Bronchial epithelial cell (primary cell): Measurements from ENCODE around the gene SRPK2. TPM values are rescaled to one million over a fixed set of nuclear protein-coding genes. Genes with fewer than 3 reads are reported as not detected.

Experiments
- DNase-seq: peaks from one replicate; pipeline ENCODE4 v3.0.0-alpha.2; 2010; ENCODE audit warnings: low read depth
- FAIRE-seq: peaks from 2 replicates; lab custom pipeline; 2011; peaks lifted over from hg19 to GRCh38; lab: Jason Lieb, UNC
- H3K27me3 ChIP-seq: 2 replicates; pipeline ENCODE4 v1.5.1; 2011; ENCODE audit warnings: low read length; ENCODE audit not compliant: control insufficient read depth, insufficient read depth
- H3K36me3 ChIP-seq: 2 replicates; pipeline ENCODE4 v1.5.1; 2011; ENCODE audit warnings: low read length; ENCODE audit not compliant: control insufficient read depth, insufficient read depth
- H3K4me3 ChIP-seq: 2 replicates; pipeline ENCODE4 v1.5.1; 2011; ENCODE audit warnings: mild to moderate bottlenecking, low read depth, low read length, control low read depth
- CTCF ChIP-seq: IDR thresholded peaks from 2 replicates; pipeline ENCODE4 v1.5.1; 2011; ENCODE audit warnings: mild to moderate bottlenecking, moderate library complexity, low read length, control low read depth, inconsistent platforms; ENCODE audit not compliant: insufficient read depth, severe bottlenecking
- total RNA-seq: library from RNA; depleted of rRNA; stranded (reverse); fragments of >200 nt; gene quantifications from 2 replicates; pipeline ENCODE4 v1.2.1, GENCODE V29; 2014

SRPK2 gene
- total RNA-seq, 1 donor from 2014 or later, result 43.4 TPM

DNA sequence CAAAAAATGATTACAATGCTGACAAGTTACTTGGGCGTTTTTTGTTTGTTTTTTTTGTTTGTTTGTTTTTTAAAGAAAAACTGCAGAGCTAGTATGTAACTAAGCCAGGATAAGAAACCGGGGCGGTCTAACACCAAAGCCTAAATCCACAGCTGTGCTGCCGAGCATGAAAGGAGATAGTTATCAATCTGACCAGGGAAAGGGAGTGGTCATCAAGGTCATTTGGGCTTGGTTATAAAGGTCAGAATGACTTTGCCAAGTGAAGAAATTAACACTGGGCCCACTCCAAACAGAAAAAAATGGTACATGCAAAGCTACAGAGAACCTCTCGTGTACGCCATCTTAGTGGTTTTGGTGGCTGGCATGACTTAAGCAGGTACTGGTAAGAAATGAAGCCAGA is 104.7 kb downstream of the SRPK2 start:
- DNase-seq, result no peak
- Histone ChIP-seq H3K4me3 (no peak overlapping the region), H3K27me3 (no peaks in the 10 kb centered on the region), H3K36me3 (no peaks in the 10 kb centered on the region)
- no peak for TF ChIP-seq CTCF
- no peak for FAIRE-seq

GRCh38 chr7:105281966-105282365 is 106.8 kb downstream of the SRPK2 start:
- no peaks in the 10 kb centered on the region for H3K27me3 ChIP-seq
- no peak for FAIRE-seq
- H3K36me3 ChIP-seq, result no peaks in the 10 kb centered on the region
- no peak for TF ChIP-seq CTCF
- no peak overlapping the region for H3K4me3 ChIP-seq
- DNase-seq, result no peak

GRCh38 chr7:105279688-105280007 is 109.1 kb downstream of the SRPK2 start:
- DNase-seq (no peak), FAIRE-seq (no peak)
- no peak for TF ChIP-seq CTCF
- Histone ChIP-seq H3K4me3 (no peak overlapping the region), H3K36me3 (peaks cover 1% of the 10 kb centered on the region), H3K27me3 (no peaks in the 10 kb centered on the region)

- TF ChIP-seq CTCF, result no peak
- peaks cover 1% of the 10 kb centered on the region for H3K36me3 ChIP-seq
- FAIRE-seq (no peak), DNase-seq (no peak)
- no peak overlapping the region for H3K4me3 ChIP-seq
- H3K27me3 ChIP-seq, result no peaks in the 10 kb centered on the region
Observed at GRCh38 chr7:105278973-105279687, 109.6 kb downstream of the SRPK2 start.

GRCh38 chr7:105278565-105278964 is 110.2 kb downstream of the SRPK2 start:
- H3K4me3 ChIP-seq, result no peak overlapping the region
- TF ChIP-seq CTCF, result no peak

DNA sequence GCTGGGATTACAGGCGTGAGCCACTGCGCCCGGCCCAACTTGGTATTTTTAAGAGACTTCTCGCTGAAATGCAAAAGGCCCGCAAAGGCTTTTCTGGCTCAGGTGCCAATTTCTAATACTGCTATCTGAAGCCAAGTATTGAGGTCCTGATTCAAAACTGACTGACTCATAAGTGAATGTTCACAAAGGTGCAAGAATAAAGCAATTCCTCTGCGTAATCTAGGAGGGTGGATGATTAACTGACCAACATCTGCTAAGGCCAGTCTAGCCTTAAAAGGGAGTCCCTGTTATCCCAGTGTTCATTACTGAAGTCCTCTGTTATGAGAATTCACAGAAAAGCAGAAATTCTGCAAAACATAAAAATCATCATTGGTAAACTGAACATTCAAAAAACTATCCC is 111.4 kb downstream of the SRPK2 start:
- DNase-seq, result peak; percentile 96
- H3K27me3 ChIP-seq, result no peaks in the 10 kb centered on the region
- H3K4me3 ChIP-seq, result no peak overlapping the region
- no peak for TF ChIP-seq CTCF
- FAIRE-seq, result no peak
- H3K36me3 ChIP-seq, result peaks cover 1% of the 10 kb centered on the region

More at GRCh38 chr7:105278565-105278964, 110.2 kb downstream of the SRPK2 start:
- FAIRE-seq (no peak), DNase-seq (no peak)
- Histone ChIP-seq H3K36me3 (peaks cover 1% of the 10 kb centered on the region), H3K27me3 (no peaks in the 10 kb centered on the region)
